GM12878 (cell line): ENCODE measurements around the gene LZIC. TPM values are rescaled to one million over a fixed set of nuclear protein-coding genes. Genes with fewer than 3 reads are reported as not detected.

Source experiments
- ATAC-seq: fragments of 200-7000 bp; cut with Tn5 transposase; 3 replicates; pipeline ENCODE4 v1.9.1; 2020; ENCODE audit warnings: mild to moderate bottlenecking, moderate library complexity
- BruUV-seq: library from RNA; stranded (reverse); fragments of 400-500 nt; replicated peaks from 2 replicates; lab custom pipeline; 2021; lab: Mats Ljungman, UMichigan
- CTCF ChIA-PET: fragments of 300-600 bp; sonication (Branson Sonifier 250); formaldehyde crosslinking; extraction: SDS; loops from one replicate; lab custom pipeline; 2021; ENCODE audit warnings: inconsistent platforms; lab: Yijun Ruan, JAX
- POLR2A ChIA-PET: fragments of 350-600 bp; formaldehyde crosslinking; extraction: SDS; loops from one replicate; lab custom pipeline; 2021; ENCODE audit warnings: inconsistent platforms; lab: Charles Lee
- RAD21 ChIA-PET: fragments of 300-600 bp; sonication (Branson Sonifier 250); formaldehyde crosslinking; loops from one replicate; lab custom pipeline; 2023; ENCODE audit warnings: antibody characterized with exemption; ENCODE audit not compliant: unreplicated experiment; lab: Charles Lee
- SMC1A ChIA-PET: fragments of 300-600 bp; sonication (Branson Sonifier 250); formaldehyde crosslinking; loops from one replicate; lab custom pipeline; 2023; ENCODE audit not compliant: unreplicated experiment, uncharacterized antibody; lab: Charles Lee
- DNase-seq: peaks from one replicate; pipeline ENCODE4 v3.0.0-alpha.2; 2011; ENCODE audit warnings: low read depth, low spot score
- FAIRE-seq: peaks from 3 replicates; lab custom pipeline; 2011; peaks lifted over from hg19 to GRCh38; lab: Jason Lieb, UNC
- H2AFZ ChIP-seq: 2 replicates; pipeline ENCODE4 v1.6.0; 2011; ENCODE audit warnings: low read depth, low read length, control low read depth; ENCODE audit not compliant: control insufficient read depth
- H3K27ac ChIP-seq: 2 replicates; pipeline ENCODE4 v1.5.1; 2011; ENCODE audit warnings: control low read depth; ENCODE audit not compliant: control insufficient read depth, insufficient read depth
- H3K27me3 ChIP-seq, 2 experiments: replicated peaks in 1 of 2; 2 replicates each; pipeline versions ENCODE4 v1.6.0 to v1.6.1; 2011; ENCODE audit warnings: low read length in 1 of 2; ENCODE audit not compliant: control insufficient read depth in 2 of 2, insufficient read depth in 2 of 2
- H3K36me3 ChIP-seq, 2 experiments: 2 replicates each; pipeline ENCODE4 v1.5.1; 2011; ENCODE audit warnings: low read length in 1 of 2; ENCODE audit not compliant: control insufficient read depth in 2 of 2, insufficient read depth in 2 of 2
- H3K4me1 ChIP-seq: 2 replicates; pipeline ENCODE4 v1.6.1; 2011; ENCODE audit warnings: mild to moderate bottlenecking, low read length, moderate library complexity, mixed read lengths; ENCODE audit not compliant: control insufficient read depth, insufficient read depth
- H3K4me2 ChIP-seq: 2 replicates; pipeline ENCODE4 v1.6.0; 2011; ENCODE audit warnings: control low read depth; ENCODE audit not compliant: control insufficient read depth, insufficient read depth
- H3K4me3 ChIP-seq: fragments of 200-600 bp; sonication (generic); 2 replicates; pipeline ENCODE4 v1.5.1; 2016
- H3K79me2 ChIP-seq: 2 replicates; pipeline ENCODE4 v1.6.0; 2011; ENCODE audit warnings: low read length; ENCODE audit not compliant: control insufficient read depth, insufficient read depth
- H3K9ac ChIP-seq: 2 replicates; pipeline ENCODE4 v1.8.0; 2011; ENCODE audit warnings: low read length, control low read depth, mixed read lengths; ENCODE audit not compliant: control insufficient read depth, insufficient read depth
- H3K9me3 ChIP-seq: replicated peaks from 3 replicates; pipeline ENCODE4 v1.5.1; 2011; ENCODE audit warnings: mild to moderate bottlenecking, low read length; ENCODE audit not compliant: control insufficient read depth, insufficient read depth
- H4K20me1 ChIP-seq: 2 replicates; pipeline ENCODE4 v1.6.0; 2011; ENCODE audit not compliant: control insufficient read depth, insufficient read depth
- ATF2 ChIP-seq: IDR thresholded peaks from 2 replicates; pipeline ENCODE4 v1.6.1; 2012; ENCODE audit warnings: low read length, inconsistent platforms
- ATF7 ChIP-seq: fragments of 450-650 bp; IDR thresholded peaks from 2 replicates; pipeline ENCODE4 v1.6.1; 2016; ENCODE audit warnings: low read depth, mild to moderate bottlenecking
- EGR1 ChIP-seq, 2 experiments: IDR thresholded peaks; 1 replicate in 1 of 2; 2 replicates in 1 of 2; pipeline ENCODE4 v1.6.1; 2011 to 2012; ENCODE audit warnings: low read depth in 2 of 2, low read length in 2 of 2, borderline replicate concordance in 1 of 2, mild to moderate bottlenecking in 1 of 2, moderate library complexity in 1 of 2
- EZH2 ChIP-seq: IDR thresholded peaks from 2 replicates; pipeline ENCODE4 v1.6.1; 2012; ENCODE audit warnings: low read depth, mild to moderate bottlenecking, control low read depth, inconsistent platforms, low read length, borderline replicate concordance; ENCODE audit not compliant: control insufficient read depth
- GATAD2B ChIP-seq: fragments of 450-650 bp; conservative IDR thresholded peaks from 2 replicates; pipeline ENCODE4 v1.6.1; 2017; ENCODE audit warnings: low read depth, mild to moderate bottlenecking, moderate library complexity
- JUNB ChIP-seq: IDR thresholded peaks from 2 replicates; pipeline ENCODE4 v1.6.1; 2016; ENCODE audit warnings: antibody characterized with exemption, mild to moderate bottlenecking
- PBX3 ChIP-seq: IDR thresholded peaks from 2 replicates; pipeline ENCODE4 v1.6.1; 2011; ENCODE audit warnings: mild to moderate bottlenecking, low read depth, low read length, moderate library complexity; ENCODE audit not compliant: insufficient replicate concordance
- WGBS: methylation state at CpG from one replicate; pipeline ENCODE4 v1.1.6; 2016; ENCODE audit warnings: low lambda C conversion rate; ENCODE audit not compliant: insufficient replicate concordance, insufficient coverage; ENCODE audit errors: missing lambda C conversion rate; 5-methylcytosine and 5-hydroxymethylcytosine counted together
- in situ Hi-C: fragments of 300-500 bp; cut with MboI; formaldehyde crosslinking; loops from 9 replicates; pipeline ENCODE4 v1.14.3; 2018; ENCODE audit warnings: mixed read lengths
- intact Hi-C: fragments of 100-400 bp; cut with micrococcal nuclease; formaldehyde crosslinking; loops from one replicate; pipeline ENCODE4 v1.14.2; 2022; ENCODE audit not compliant: unreplicated experiment
- polyA plus RNA-seq, 11 experiments: library from polyadenylated mRNA; depleted of rRNA in 4 of 11; unstranded in 6 of 11; stranded (reverse) in 5 of 11; fragments of >200 nt; fragmentation: Nextera tagmentation in 4 of 11; fragmentation: Illumina TruSeq in 1 of 11; extraction: Ambion mirVana in 4 of 11; extraction: Trizol in 1 of 11; gene quantifications; 1 replicate in 1 of 11; 2 replicates in 10 of 11; pipeline versions ENCODE4 v1.2.1 to v1.2.3, GENCODE V29; 2011 to 2016; ENCODE audit warnings: inconsistent platforms in 2 of 11, missing spikeins in 2 of 11, low read depth in 1 of 11
- total RNA-seq, 4 experiments: library from RNA; depleted of rRNA in 3 of 4; stranded (reverse); fragments of >200 nt in 3 of 4; fragmentation: Illumina TruSeq in 1 of 4; extraction: Trizol in 1 of 4; gene quantifications; 2 replicates each; pipeline versions ENCODE4 v1.2.1 to v1.2.3, GENCODE V29; 2013 to 2021
- TF ChIP-seq, protein P1 (sequence below): fragments of 450-650 bp; formaldehyde crosslinking; IDR thresholded peaks from 2 replicates; pipeline ENCODE4 v1.4.0; 2020; ENCODE audit warnings: mild to moderate bottlenecking, moderate library complexity

Gene LZIC
- total and polyA plus RNA-seq, 10 of the 15 experiments (the other 5 are each of a cell fraction or from before 2014, with no cell fraction given): 7.3 to 30.3 (median 17.1) TPM

DNA sequence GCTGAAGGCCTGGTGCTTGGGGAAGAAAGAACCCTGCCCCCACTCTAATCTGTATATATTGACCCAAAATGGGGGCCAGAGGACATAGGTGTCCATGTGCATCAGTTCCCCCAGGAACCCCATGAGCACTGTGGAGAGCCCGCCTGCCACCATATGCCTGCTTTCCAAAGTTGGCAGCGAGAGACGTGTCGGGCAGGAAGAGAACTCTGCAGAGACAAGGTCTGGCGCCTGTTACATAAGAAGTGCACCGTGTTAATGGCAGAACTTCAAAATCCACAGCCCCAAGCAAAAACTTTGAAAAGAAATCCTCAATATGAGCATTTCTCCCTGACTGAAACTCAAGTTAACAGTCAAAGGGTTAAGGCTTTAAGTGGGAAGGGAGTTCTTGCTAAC is 41.1 kb downstream of the LZIC start:
- H4K20me1 ChIP-seq: no peaks in the 10 kb centered on the region
- BruUV-seq: no TSS peak
- in situ Hi-C loops (no loop called here), intact Hi-C loops (no loop called here)
- H3K27ac ChIP-seq: no peak overlapping the region
- ChIA-PET SMC1A (no interaction called here), POLR2A (interaction anchor here (0.6 to 1.7 kb wide), 2 partner anchors 11 to 215 kb away, joined by 3 read pairs; no protein-coding TSS in a partner anchor), RAD21 (no interaction called here), CTCF (interaction anchor here (0.5 kb wide), 1 partner anchor 117 kb away, joined by 3 read pairs; no protein-coding TSS in a partner anchor)
- FAIRE-seq (no peak), ATAC-seq (no peak), DNase-seq (no peak)
- H3K36me3 ChIP-seq: no peaks in the 10 kb centered on the region
- no peak overlapping the region for H3K4me3 ChIP-seq
- no peak overlapping the region for H3K9ac ChIP-seq
- peaks cover 2% of the 10 kb centered on the region; the same call in 1 of the 2 replicates for H3K79me2 ChIP-seq
- H3K4me1 ChIP-seq: peaks cover 31% of the 10 kb centered on the region
- H3K4me2 ChIP-seq: no peak overlapping the region
- no peaks in the 10 kb centered on the region for H3K27me3 ChIP-seq
- H3K9me3 ChIP-seq: no peaks in the 10 kb centered on the region
- TF ChIP-seq EGR1 (IDR thresholded peaks at IDR 0.05; ENCODE audit: borderline replicate concordance in 1 of 2, low read depth in 2 of 2, low read length in 2 of 2) (no peak), ATF2 (no peak), ATF7 (no peak), PBX3 (no peak), GATAD2B (no peak), EZH2 (no peak), JUNB (no peak)
- TF ChIP-seq, protein P1, sequence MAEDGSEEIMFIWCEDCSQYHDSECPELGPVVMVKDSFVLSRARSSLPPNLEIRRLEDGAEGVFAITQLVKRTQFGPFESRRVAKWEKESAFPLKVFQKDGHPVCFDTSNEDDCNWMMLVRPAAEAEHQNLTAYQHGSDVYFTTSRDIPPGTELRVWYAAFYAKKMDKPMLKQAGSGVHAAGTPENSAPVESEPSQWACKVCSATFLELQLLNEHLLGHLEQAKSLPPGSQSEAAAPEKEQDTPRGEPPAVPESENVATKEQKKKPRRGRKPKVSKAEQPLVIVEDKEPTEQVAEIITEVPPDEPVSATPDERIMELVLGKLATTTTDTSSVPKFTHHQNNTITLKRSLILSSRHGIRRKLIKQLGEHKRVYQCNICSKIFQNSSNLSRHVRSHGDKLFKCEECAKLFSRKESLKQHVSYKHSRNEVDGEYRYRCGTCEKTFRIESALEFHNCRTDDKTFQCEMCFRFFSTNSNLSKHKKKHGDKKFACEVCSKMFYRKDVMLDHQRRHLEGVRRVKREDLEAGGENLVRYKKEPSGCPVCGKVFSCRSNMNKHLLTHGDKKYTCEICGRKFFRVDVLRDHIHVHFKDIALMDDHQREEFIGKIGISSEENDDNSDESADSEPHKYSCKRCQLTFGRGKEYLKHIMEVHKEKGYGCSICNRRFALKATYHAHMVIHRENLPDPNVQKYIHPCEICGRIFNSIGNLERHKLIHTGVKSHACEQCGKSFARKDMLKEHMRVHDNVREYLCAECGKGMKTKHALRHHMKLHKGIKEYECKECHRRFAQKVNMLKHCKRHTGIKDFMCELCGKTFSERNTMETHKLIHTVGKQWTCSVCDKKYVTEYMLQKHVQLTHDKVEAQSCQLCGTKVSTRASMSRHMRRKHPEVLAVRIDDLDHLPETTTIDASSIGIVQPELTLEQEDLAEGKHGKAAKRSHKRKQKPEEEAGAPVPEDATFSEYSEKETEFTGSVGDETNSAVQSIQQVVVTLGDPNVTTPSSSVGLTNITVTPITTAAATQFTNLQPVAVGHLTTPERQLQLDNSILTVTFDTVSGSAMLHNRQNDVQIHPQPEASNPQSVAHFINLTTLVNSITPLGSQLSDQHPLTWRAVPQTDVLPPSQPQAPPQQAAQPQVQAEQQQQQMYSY (CRISPR knock-in tag): no peak
- no peak overlapping the region for H2AFZ ChIP-seq
- WGBS: 96% methylated on average over 6 of the region's 6 CpGs
